Effector memory CD4-positive, alpha-beta T cell (primary cell): ENCODE results near the gene PIK3AP1.
"Not testable (repeated sequence)": the region's sequence is repeated elsewhere in the genome, so short reads cannot be mapped to it uniquely, and the experiment has no call there.

Experiments
- DNase-seq, 3 donors: peaks; one replicate each; pipeline ENCODE4 v3.0.0-alpha.2; 2020
- H3K27ac ChIP-seq: 2 replicates; pipeline ENCODE4 v1.7.0; 2013; ENCODE audit warnings: mild to moderate bottlenecking, low read length, moderate library complexity; ENCODE audit not compliant: insufficient read depth, poor library complexity, severe bottlenecking
- H3K27me3 ChIP-seq: replicated peaks from 2 replicates; pipeline ENCODE4 v1.7.0; 2013; ENCODE audit warnings: mild to moderate bottlenecking, low read length; ENCODE audit not compliant: insufficient read depth, control insufficient read depth, poor library complexity, severe bottlenecking
- H3K36me3 ChIP-seq: 2 replicates; pipeline ENCODE4 v1.7.0; 2013; ENCODE audit warnings: mild to moderate bottlenecking, low read length, moderate library complexity; ENCODE audit not compliant: control insufficient read depth, insufficient read depth
- H3K4me1 ChIP-seq: 2 replicates; pipeline ENCODE4 v1.7.0; 2013; ENCODE audit warnings: low read length, mild to moderate bottlenecking; ENCODE audit not compliant: control insufficient read depth, insufficient read depth, poor library complexity, severe bottlenecking
- H3K4me3 ChIP-seq: 2 replicates; pipeline ENCODE4 v1.7.0; 2013; ENCODE audit warnings: low read length, low read depth, mild to moderate bottlenecking; ENCODE audit not compliant: insufficient read depth, poor library complexity, severe bottlenecking
- H3K9me3 ChIP-seq: 2 replicates; pipeline ENCODE4 v1.7.0; 2013; ENCODE audit warnings: mild to moderate bottlenecking, low read length, moderate library complexity; ENCODE audit not compliant: control insufficient read depth

PIK3AP1 gene

GRCh38 chr10:96750316-96750715, 30.0 kb upstream of the PIK3AP1 start:
- not testable (repeated sequence) for H3K27me3 ChIP-seq, H3K36me3 ChIP-seq, H3K27ac ChIP-seq, H3K9me3 ChIP-seq, H3K4me3 ChIP-seq, DNase-seq, H3K4me1 ChIP-seq

GRCh38 chr10:96747734-96748550, 27.6 kb upstream of the PIK3AP1 start:
- Histone ChIP-seq H3K36me3 (no peaks in the 10 kb centered on the region), H3K4me3 (no peak overlapping the region), H3K4me1 (no peaks in the 10 kb centered on the region), H3K27me3 (no peaks in the 10 kb centered on the region), H3K27ac (no peak overlapping the region), H3K9me3 (no peaks in the 10 kb centered on the region)
- DNase-seq, result no peak

- Histone ChIP-seq H3K36me3 (no peaks in the 10 kb centered on the region), H3K9me3 (no peaks in the 10 kb centered on the region), H3K27me3 (no peaks in the 10 kb centered on the region), H3K27ac (no peak overlapping the region), H3K4me1 (no peaks in the 10 kb centered on the region), H3K4me3 (no peak overlapping the region)
- DNase-seq, result no peak
Measured at GRCh38 chr10:96746503-96746902, 26.2 kb upstream of the PIK3AP1 start.

- Histone ChIP-seq H3K27me3 (no peaks in the 10 kb centered on the region), H3K4me3 (no peak overlapping the region), H3K4me1 (no peaks in the 10 kb centered on the region), H3K9me3 (no peaks in the 10 kb centered on the region), H3K27ac (no peak overlapping the region), H3K36me3 (no peaks in the 10 kb centered on the region)
- no peak for DNase-seq
Measured at GRCh38 chr10:96745950-96746349, 25.6 kb upstream of the PIK3AP1 start.

- no peaks in the 10 kb centered on the region for H3K9me3 ChIP-seq
- no peak for DNase-seq
- H3K36me3 ChIP-seq, result no peaks in the 10 kb centered on the region
- no peaks in the 10 kb centered on the region for H3K4me1 ChIP-seq
- no peaks in the 10 kb centered on the region for H3K27me3 ChIP-seq
- H3K27ac ChIP-seq, result no peak overlapping the region
- no peak overlapping the region for H3K4me3 ChIP-seq
Measured at GRCh38 chr10:96743988-96744585, 23.8 kb upstream of the PIK3AP1 start.

- not testable (repeated sequence) for DNase-seq, H3K9me3 ChIP-seq, H3K27me3 ChIP-seq, H3K4me3 ChIP-seq, H3K36me3 ChIP-seq, H3K27ac ChIP-seq, H3K4me1 ChIP-seq
Measured at GRCh38 chr10:96741557-96741956, 21.2 kb upstream of the PIK3AP1 start.

- H3K27ac ChIP-seq, result no peak overlapping the region
- H3K9me3 ChIP-seq, result no peaks in the 10 kb centered on the region
- no peak overlapping the region for H3K4me3 ChIP-seq
- no peaks in the 10 kb centered on the region for H3K36me3 ChIP-seq
- no peak for DNase-seq
- H3K27me3 ChIP-seq, result no peaks in the 10 kb centered on the region
- H3K4me1 ChIP-seq, result no peaks in the 10 kb centered on the region
Measured at GRCh38 chr10:96740579-96741281, 20.4 kb upstream of the PIK3AP1 start.

GRCh38 chr10:96740141-96740540, 19.8 kb upstream of the PIK3AP1 start:
- no peaks in the 10 kb centered on the region for H3K27me3 ChIP-seq
- no peak overlapping the region for H3K27ac ChIP-seq
- H3K9me3 ChIP-seq, result no peaks in the 10 kb centered on the region
- H3K4me3 ChIP-seq, result no peak overlapping the region
- no peaks in the 10 kb centered on the region for H3K36me3 ChIP-seq
- no peak for DNase-seq
- no peaks in the 10 kb centered on the region for H3K4me1 ChIP-seq

GRCh38 chr10:96737307-96737902, 17.1 kb upstream of the PIK3AP1 start:
- H3K4me1 ChIP-seq, DNase-seq, H3K27ac ChIP-seq, H3K9me3 ChIP-seq, H3K36me3 ChIP-seq, H3K27me3 ChIP-seq, H3K4me3 ChIP-seq: not testable (repeated sequence)

- Histone ChIP-seq H3K27ac (no peak overlapping the region), H3K27me3 (no peaks in the 10 kb centered on the region), H3K36me3 (no peaks in the 10 kb centered on the region), H3K4me3 (no peak overlapping the region), H3K4me1 (peaks cover 9% of the 10 kb centered on the region), H3K9me3 (no peaks in the 10 kb centered on the region)
- DNase-seq, result no peak
Measured at GRCh38 chr10:96724621-96725020, 4.3 kb upstream of the PIK3AP1 start.
